ENCODE results near the gene NPTX1.

Gene NPTX1, protein sequence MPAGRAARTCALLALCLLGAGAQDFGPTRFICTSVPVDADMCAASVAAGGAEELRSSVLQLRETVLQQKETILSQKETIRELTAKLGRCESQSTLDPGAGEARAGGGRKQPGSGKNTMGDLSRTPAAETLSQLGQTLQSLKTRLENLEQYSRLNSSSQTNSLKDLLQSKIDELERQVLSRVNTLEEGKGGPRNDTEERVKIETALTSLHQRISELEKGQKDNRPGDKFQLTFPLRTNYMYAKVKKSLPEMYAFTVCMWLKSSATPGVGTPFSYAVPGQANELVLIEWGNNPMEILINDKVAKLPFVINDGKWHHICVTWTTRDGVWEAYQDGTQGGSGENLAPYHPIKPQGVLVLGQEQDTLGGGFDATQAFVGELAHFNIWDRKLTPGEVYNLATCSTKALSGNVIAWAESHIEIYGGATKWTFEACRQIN

DNA sequence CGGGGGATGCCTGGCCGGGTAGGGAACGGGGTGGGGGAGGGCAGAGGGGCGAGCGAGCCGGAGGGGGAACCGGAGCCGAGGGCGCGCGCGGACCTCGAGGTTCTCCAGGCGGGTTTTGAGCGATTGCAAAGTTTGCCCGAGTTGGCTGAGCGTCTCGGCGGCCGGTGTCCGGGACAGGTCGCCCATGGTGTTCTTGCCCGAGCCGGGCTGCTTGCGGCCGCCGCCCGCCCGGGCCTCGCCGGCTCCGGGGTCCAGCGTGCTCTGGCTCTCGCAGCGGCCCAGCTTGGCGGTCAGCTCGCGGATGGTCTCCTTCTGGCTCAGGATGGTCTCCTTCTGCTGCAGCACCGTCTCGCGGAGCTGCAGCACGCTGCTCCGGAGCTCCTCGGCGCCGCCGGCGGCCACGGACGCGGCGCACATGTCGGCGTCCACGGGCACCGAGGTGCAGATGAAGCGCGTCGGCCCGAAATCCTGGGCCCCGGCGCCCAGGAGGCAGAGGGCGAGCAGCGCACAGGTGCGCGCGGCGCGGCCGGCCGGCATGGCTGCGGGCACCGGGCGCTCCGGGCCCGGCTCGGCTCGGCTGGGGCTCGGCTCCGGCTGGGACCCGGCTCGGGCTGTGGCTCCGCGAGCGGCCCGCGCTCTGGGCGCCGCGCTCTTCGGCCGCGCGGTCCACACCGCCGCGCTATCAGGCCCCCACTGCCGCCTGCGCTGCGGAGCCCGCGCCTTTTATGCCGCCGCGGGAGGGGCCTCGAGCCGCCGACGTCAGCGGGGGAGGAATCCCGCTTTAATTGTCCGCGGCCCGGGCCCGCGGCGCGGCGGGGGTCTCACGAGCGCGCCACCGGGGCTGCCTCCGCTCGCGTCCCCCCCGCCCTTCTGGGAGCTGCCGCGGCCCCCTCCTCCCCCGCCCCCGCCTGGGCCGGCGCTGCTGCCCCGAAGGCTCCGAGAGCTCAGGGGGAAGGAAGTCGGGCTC lies at the start of gene NPTX1:
NPTX1 (minus strand) TSS at position 698 of the 967 bp plus-strand sequence; CDS start at position 537, 161 bp downstream.
- no peaks in the 10 kb centered on the region for H3K79me2 ChIP-seq (ENCODE audit: insufficient read depth, low read length)
- H3K4me3 ChIP-seq (ENCODE audit: insufficient read depth, low read length, poor library complexity, severe bottlenecking): no peak within 1 kb of the TSS
- no peaks in the 10 kb centered on the region for H3K9me3 ChIP-seq (ENCODE audit: insufficient read depth, low read length)
- H3K4me2 ChIP-seq (ENCODE audit: low read depth, low read length, poor library complexity, severe bottlenecking): no peak within 1 kb of the TSS
- no peak within 1 kb of the TSS for H3K9ac ChIP-seq (ENCODE audit: low read length)
- H3K36me3 ChIP-seq (ENCODE audit: low read length): no peaks in the 10 kb centered on the region
- H3K9me2 ChIP-seq (replicated peaks; ENCODE audit: insufficient read depth, low read length): no peaks in the 10 kb centered on the region
- no peaks in the 10 kb centered on the region for H3K27me3 ChIP-seq (ENCODE audit: low read length)
- no peak for TF ChIP-seq EZH2phosphoT487 (conservative IDR thresholded peaks at IDR 0.05; ENCODE audit: low read length)
- no peak within 1 kb of the TSS for H2AFZ ChIP-seq (ENCODE audit: low read depth, low read length, severe bottlenecking)
- no peaks in the 10 kb centered on the region for H3F3A ChIP-seq (ENCODE audit: insufficient read depth)
- H3K27ac ChIP-seq (ENCODE audit: low read depth, low read length): no peak within 1 kb of the TSS
- no peaks in the 10 kb centered on the region for H4K20me1 ChIP-seq (ENCODE audit: low read depth, low read length)

DNA sequence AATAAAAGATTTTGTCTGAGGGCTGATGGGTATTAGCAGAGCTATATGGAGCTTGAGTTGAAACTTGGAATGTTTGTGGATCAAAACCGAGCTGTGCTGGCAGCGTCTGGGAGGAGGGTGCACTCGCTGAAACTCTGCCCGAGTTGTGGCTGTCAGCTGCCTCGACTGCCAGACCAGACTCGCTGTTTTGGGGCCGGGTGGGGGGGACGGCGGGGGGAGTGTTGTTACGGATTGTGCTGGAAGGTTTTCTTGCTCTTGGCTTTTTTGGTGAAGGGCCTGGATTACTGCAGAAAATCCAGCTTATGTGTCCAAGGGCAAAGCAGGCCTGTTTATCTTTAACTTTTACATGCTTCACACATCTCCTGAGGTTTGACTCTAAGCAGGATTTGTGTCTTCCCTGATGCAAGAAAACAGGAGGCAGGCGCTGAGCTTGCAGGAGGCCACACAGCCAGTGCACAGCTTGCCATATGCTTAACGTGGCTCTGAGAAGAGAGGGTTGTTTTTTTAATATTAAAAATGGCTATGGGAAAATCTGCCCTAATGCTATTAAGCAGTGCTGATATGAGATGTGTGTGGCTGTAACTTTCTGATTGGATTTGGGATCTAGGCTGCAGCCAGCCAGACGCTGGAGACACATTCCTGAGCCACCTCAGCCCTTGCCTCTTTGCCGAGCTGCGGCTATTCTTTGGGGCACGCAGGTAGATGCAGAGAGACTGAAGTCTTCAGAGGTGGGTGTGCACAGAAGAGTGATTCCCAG lies 47.7 kb upstream of the NPTX1 start:
- Histone ChIP-seq H3K4me3 (ENCODE audit: insufficient read depth, low read length, poor library complexity, severe bottlenecking) (no peak overlapping the region), H3K9me3 (ENCODE audit: insufficient read depth, low read length) (no peaks in the 10 kb centered on the region), H3F3A (ENCODE audit: insufficient read depth) (no peaks in the 10 kb centered on the region), H3K79me2 (ENCODE audit: insufficient read depth, low read length) (no peaks in the 10 kb centered on the region), H3K27ac (ENCODE audit: low read depth, low read length) (no peak overlapping the region), H3K9me2 (replicated peaks; ENCODE audit: insufficient read depth, low read length) (no peaks in the 10 kb centered on the region), H2AFZ (ENCODE audit: low read depth, low read length, severe bottlenecking) (no peak overlapping the region), H3K4me2 (ENCODE audit: low read depth, low read length, poor library complexity, severe bottlenecking) (no peak overlapping the region), H3K9ac (ENCODE audit: low read length) (no peak overlapping the region), H3K36me3 (ENCODE audit: low read length) (no peaks in the 10 kb centered on the region), H4K20me1 (ENCODE audit: low read depth, low read length) (no peaks in the 10 kb centered on the region), H3K27me3 (ENCODE audit: low read length) (no peaks in the 10 kb centered on the region)
- TF ChIP-seq, protein P1, sequence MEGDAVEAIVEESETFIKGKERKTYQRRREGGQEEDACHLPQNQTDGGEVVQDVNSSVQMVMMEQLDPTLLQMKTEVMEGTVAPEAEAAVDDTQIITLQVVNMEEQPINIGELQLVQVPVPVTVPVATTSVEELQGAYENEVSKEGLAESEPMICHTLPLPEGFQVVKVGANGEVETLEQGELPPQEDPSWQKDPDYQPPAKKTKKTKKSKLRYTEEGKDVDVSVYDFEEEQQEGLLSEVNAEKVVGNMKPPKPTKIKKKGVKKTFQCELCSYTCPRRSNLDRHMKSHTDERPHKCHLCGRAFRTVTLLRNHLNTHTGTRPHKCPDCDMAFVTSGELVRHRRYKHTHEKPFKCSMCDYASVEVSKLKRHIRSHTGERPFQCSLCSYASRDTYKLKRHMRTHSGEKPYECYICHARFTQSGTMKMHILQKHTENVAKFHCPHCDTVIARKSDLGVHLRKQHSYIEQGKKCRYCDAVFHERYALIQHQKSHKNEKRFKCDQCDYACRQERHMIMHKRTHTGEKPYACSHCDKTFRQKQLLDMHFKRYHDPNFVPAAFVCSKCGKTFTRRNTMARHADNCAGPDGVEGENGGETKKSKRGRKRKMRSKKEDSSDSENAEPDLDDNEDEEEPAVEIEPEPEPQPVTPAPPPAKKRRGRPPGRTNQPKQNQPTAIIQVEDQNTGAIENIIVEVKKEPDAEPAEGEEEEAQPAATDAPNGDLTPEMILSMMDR (IDR thresholded peaks at IDR 0.05; ENCODE audit: insufficient read depth, low read length, poor library complexity, severe bottlenecking): no peak
- no peak for TF ChIP-seq EZH2phosphoT487 (conservative IDR thresholded peaks at IDR 0.05; ENCODE audit: low read length)

DNA sequence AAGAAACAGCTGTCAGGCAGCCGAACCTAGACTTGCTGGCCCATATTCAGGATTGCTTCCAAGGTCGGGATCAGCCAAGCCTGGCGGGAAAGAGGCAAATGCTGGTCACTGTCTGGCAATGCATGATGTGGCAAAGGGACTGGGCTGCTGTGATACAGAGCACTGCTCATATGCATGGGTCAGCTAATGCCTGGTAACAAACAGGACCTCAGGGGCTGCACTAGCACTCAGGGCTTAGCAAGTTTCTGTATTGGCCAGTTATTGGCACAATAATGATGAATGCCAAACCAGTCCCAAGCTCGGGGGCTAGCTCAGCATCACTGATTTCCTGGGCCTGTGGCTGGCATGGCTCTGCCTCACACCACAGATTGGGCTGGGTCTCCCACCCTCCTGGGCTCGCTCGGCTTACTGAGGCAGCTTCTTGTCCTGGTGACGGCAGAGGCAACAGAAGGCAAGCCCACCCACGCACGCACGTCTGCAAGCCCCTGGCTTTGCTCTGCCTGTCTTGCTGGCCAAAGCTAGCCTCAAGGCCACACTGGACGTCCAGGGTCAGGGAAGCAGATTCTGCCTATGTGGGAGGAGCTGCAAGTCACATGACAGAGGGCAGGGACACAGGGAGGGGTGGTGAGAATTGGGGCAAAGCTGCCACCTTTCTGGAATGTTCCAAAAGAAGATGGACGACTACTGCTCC lies 46.8 kb upstream of the NPTX1 start:
- Histone ChIP-seq H4K20me1 (ENCODE audit: low read depth, low read length) (no peaks in the 10 kb centered on the region), H3K9ac (ENCODE audit: low read length) (no peak overlapping the region), H3K79me2 (ENCODE audit: insufficient read depth, low read length) (no peaks in the 10 kb centered on the region), H3K9me2 (replicated peaks; ENCODE audit: insufficient read depth, low read length) (no peaks in the 10 kb centered on the region), H3K36me3 (ENCODE audit: low read length) (no peaks in the 10 kb centered on the region), H3K4me3 (ENCODE audit: insufficient read depth, low read length, poor library complexity, severe bottlenecking) (no peak overlapping the region), H3F3A (ENCODE audit: insufficient read depth) (no peaks in the 10 kb centered on the region), H3K4me2 (ENCODE audit: low read depth, low read length, poor library complexity, severe bottlenecking) (no peak overlapping the region), H2AFZ (ENCODE audit: low read depth, low read length, severe bottlenecking) (no peak overlapping the region), H3K9me3 (ENCODE audit: insufficient read depth, low read length) (no peaks in the 10 kb centered on the region), H3K27ac (ENCODE audit: low read depth, low read length) (no peak overlapping the region), H3K27me3 (ENCODE audit: low read length) (no peaks in the 10 kb centered on the region)
- TF ChIP-seq, protein P1 (IDR thresholded peaks at IDR 0.05; ENCODE audit: insufficient read depth, low read length, poor library complexity, severe bottlenecking): no peak
- no peak for TF ChIP-seq EZH2phosphoT487 (conservative IDR thresholded peaks at IDR 0.05; ENCODE audit: low read length)
